T-helper 2 cell treated with Interferon-gamma antibody and Interleukin-4, amounts not matched to agents 5 μg/mL and 100 μg/mL, for 36 hours (primary cell): ENCODE data around the gene OR51E2.
"Not testable (repeated sequence)": the region's sequence is repeated elsewhere in the genome, so short reads cannot be mapped to it uniquely, and the experiment has no call there.

Source experiments
- DNase-seq: peaks from one replicate; pipeline ENCODE4 v3.0.0; 2021; ENCODE audit warnings: low spot score
- H3K27ac Mint-ChIP-seq: one replicate; pipeline ENCODE4 v1.8.0; 2021; ENCODE audit warnings: mild to moderate bottlenecking, mixed read lengths
- H3K27me3 Mint-ChIP-seq: one replicate; pipeline ENCODE4 v1.8.0; 2021; ENCODE audit warnings: low read depth, mixed read lengths
- H3K36me3 Mint-ChIP-seq: one replicate; pipeline ENCODE4 v1.8.0; 2021; ENCODE audit warnings: low read depth, mixed read lengths
- H3K4me1 Mint-ChIP-seq: one replicate; pipeline ENCODE4 v1.8.0; 2021; ENCODE audit warnings: low read depth, mixed read lengths
- H3K4me3 Mint-ChIP-seq: one replicate; pipeline ENCODE4 v1.8.0; 2022; ENCODE audit warnings: mild to moderate bottlenecking, moderate library complexity, mixed read lengths
- H3K9me3 Mint-ChIP-seq: one replicate; pipeline ENCODE4 v1.8.0; 2021; ENCODE audit warnings: mixed read lengths

Gene OR51E2

GRCh38 chr11:4697585-4697984, at the start of gene OR51E2:
OR51E2 (minus strand) TSS chr11:4697853; CDS start chr11:4682711, 15,142 bp downstream.
- H3K27me3 Mint-ChIP-seq = peaks cover 2% of the 10 kb centered on the region
- H3K4me3 Mint-ChIP-seq = no peak within 1 kb of the TSS
- H3K4me1 Mint-ChIP-seq = peaks cover 7% of the 10 kb centered on the region
- H3K36me3 Mint-ChIP-seq = no peaks in the 10 kb centered on the region
- no peak within 1 kb of the TSS for H3K27ac Mint-ChIP-seq
- no peaks in the 10 kb centered on the region for H3K9me3 Mint-ChIP-seq
- DNase-seq = no peak

- no peak for DNase-seq
- Mint-ChIP-seq H3K9me3 (no peaks in the 10 kb centered on the region), H3K4me3 (no peak overlapping the region), H3K36me3 (no peaks in the 10 kb centered on the region), H3K27me3 (no peaks in the 10 kb centered on the region), H3K4me1 (no peaks in the 10 kb centered on the region), H3K27ac (no peak overlapping the region)
These were observed 43.1 kb upstream of the OR51E2 start for GRCh38 chr11:4740735-4741134.

- H3K4me3 Mint-ChIP-seq = no peak overlapping the region
- no peaks in the 10 kb centered on the region for H3K36me3 Mint-ChIP-seq
- no peak overlapping the region for H3K27ac Mint-ChIP-seq
- H3K27me3 Mint-ChIP-seq = no peaks in the 10 kb centered on the region
- DNase-seq = no peak
- H3K4me1 Mint-ChIP-seq = no peaks in the 10 kb centered on the region
- H3K9me3 Mint-ChIP-seq = no peaks in the 10 kb centered on the region
These were observed 29.5 kb upstream of the OR51E2 start for GRCh38 chr11:4727171-4727570.

GRCh38 chr11:4722616-4723534, 25.2 kb upstream of the OR51E2 start:
- H3K27me3 Mint-ChIP-seq, H3K36me3 Mint-ChIP-seq, H3K27ac Mint-ChIP-seq, H3K4me1 Mint-ChIP-seq, DNase-seq, H3K9me3 Mint-ChIP-seq, H3K4me3 Mint-ChIP-seq: not testable (repeated sequence)

GRCh38 chr11:4714300-4714699, 16.6 kb upstream of the OR51E2 start:
- no peak overlapping the region for H3K4me3 Mint-ChIP-seq
- H3K36me3 Mint-ChIP-seq = no peaks in the 10 kb centered on the region
- H3K27ac Mint-ChIP-seq = no peak overlapping the region
- H3K27me3 Mint-ChIP-seq = peaks cover 2% of the 10 kb centered on the region
- H3K9me3 Mint-ChIP-seq = no peaks in the 10 kb centered on the region
- no peak for DNase-seq
- H3K4me1 Mint-ChIP-seq = no peaks in the 10 kb centered on the region

- Mint-ChIP-seq H3K27me3 (peaks cover under 1% of the 10 kb centered on the region), H3K4me1 (no peaks in the 10 kb centered on the region), H3K9me3 (no peaks in the 10 kb centered on the region), H3K27ac (no peak overlapping the region), H3K4me3 (no peak overlapping the region), H3K36me3 (no peaks in the 10 kb centered on the region)
- no peak for DNase-seq
These were observed 15.6 kb upstream of the OR51E2 start for GRCh38 chr11:4713241-4713640.

- Mint-ChIP-seq H3K4me3 (no peak overlapping the region), H3K27me3 (peaks cover 8% of the 10 kb centered on the region), H3K36me3 (no peaks in the 10 kb centered on the region), H3K27ac (no peak overlapping the region), H3K4me1 (peaks cover 2% of the 10 kb centered on the region), H3K9me3 (no peaks in the 10 kb centered on the region)
- no peak for DNase-seq
These were observed 7.2 kb upstream of the OR51E2 start for GRCh38 chr11:4704790-4705334.

- Mint-ChIP-seq H3K27ac (no peak within 1 kb of the TSS), H3K36me3 (no peaks in the 10 kb centered on the region), H3K27me3 (peaks cover 8% of the 10 kb centered on the region)
These were observed 6.6 kb upstream of the OR51E2 start, which contains the start of gene MMP26 for GRCh38 chr11:4704054-4704789. MMP26 (plus strand) TSS chr11:4704784.

GRCh38 chr11:4700436-4700820, 2.8 kb upstream of the OR51E2 start:
- H3K27ac Mint-ChIP-seq = no peak overlapping the region
- no peaks in the 10 kb centered on the region for H3K36me3 Mint-ChIP-seq
- H3K4me3 Mint-ChIP-seq = no peak overlapping the region
- peaks cover 7% of the 10 kb centered on the region for H3K4me1 Mint-ChIP-seq
- no peak for DNase-seq
- H3K9me3 Mint-ChIP-seq = no peaks in the 10 kb centered on the region
- H3K27me3 Mint-ChIP-seq = peaks cover 4% of the 10 kb centered on the region

More at GRCh38 chr11:4704054-4704789, 6.6 kb upstream of the OR51E2 start, which contains the start of gene MMP26:
- Mint-ChIP-seq H3K9me3 (no peaks in the 10 kb centered on the region), H3K4me3 (no peak within 1 kb of the TSS), H3K4me1 (peaks cover 7% of the 10 kb centered on the region)
- DNase-seq = no peak

GRCh38 chr11:4699697-4700435, 2.2 kb upstream of the OR51E2 start:
- Mint-ChIP-seq H3K27ac (no peak overlapping the region), H3K9me3 (no peaks in the 10 kb centered on the region), H3K4me1 (peaks cover 7% of the 10 kb centered on the region), H3K36me3 (no peaks in the 10 kb centered on the region), H3K4me3 (no peak overlapping the region), H3K27me3 (peaks cover 4% of the 10 kb centered on the region)
- DNase-seq = no peak

GRCh38 chr11:4695442-4695841, 2.2 kb downstream of the OR51E2 start:
- H3K36me3 Mint-ChIP-seq = no peaks in the 10 kb centered on the region
- H3K4me1 Mint-ChIP-seq = peaks cover 7% of the 10 kb centered on the region
- H3K27me3 Mint-ChIP-seq = peaks cover 2% of the 10 kb centered on the region
- DNase-seq = no peak
- H3K4me3 Mint-ChIP-seq = no peak overlapping the region
- H3K27ac Mint-ChIP-seq = no peak overlapping the region
- no peaks in the 10 kb centered on the region for H3K9me3 Mint-ChIP-seq

GRCh38 chr11:4684631-4685285, 12.9 kb downstream of the OR51E2 start:
- H3K27me3 Mint-ChIP-seq = no peaks in the 10 kb centered on the region
- no peaks in the 10 kb centered on the region for H3K36me3 Mint-ChIP-seq
- no peak overlapping the region for H3K27ac Mint-ChIP-seq
- H3K4me3 Mint-ChIP-seq = no peak overlapping the region
- DNase-seq = no peak
- no peaks in the 10 kb centered on the region for H3K9me3 Mint-ChIP-seq
- H3K4me1 Mint-ChIP-seq = no peaks in the 10 kb centered on the region
